Measurements from ENCODE around the gene NCAM2. TPM values are rescaled to one million over a fixed set of nuclear protein-coding genes. Genes with fewer than 3 reads are reported as not detected.

The NCAM2 gene
- total and polyA plus RNA-seq, 4 donors: 0.45 to 11.7 (median 5.8) TPM

GRCh38 chr21:20968391-20968790 lies 29.8 kb upstream of the NCAM2 start:
- Histone ChIP-seq H3K9ac (ENCODE audit: insufficient read depth in 1 of 2, low read length in 2 of 2) (no peak overlapping the region), H3K4me1 (ENCODE audit: control insufficient read depth in 5 of 5, insufficient read depth in 5 of 5, low read length in 5 of 5) (peaks cover 0 to 1% (median 0%) of the 10 kb centered on the region in 5 donors), H3K9me3 (ENCODE audit: control insufficient read depth in 4 of 4, insufficient read depth in 3 of 4, low read length in 3 of 4) (no peaks in the 10 kb centered on the region), H3K4me3 (no peak overlapping the region), H3K27me3 (ENCODE audit: control insufficient read depth in 3 of 3, insufficient read depth in 3 of 3, low read length in 2 of 3) (no peaks in the 10 kb centered on the region), H3K27ac (ENCODE audit: low read depth in 1 of 2, low read length in 1 of 2) (no peak overlapping the region), H3K36me3 (ENCODE audit: control insufficient read depth in 4 of 4, insufficient read depth in 4 of 4, low read length in 4 of 4) (no peaks in the 10 kb centered on the region)
- TF ChIP-seq CTCF (IDR thresholded peaks at IDR 0.05; ENCODE audit: control extremely low read depth, extremely low read depth): no peak
- ATAC-seq (ENCODE audit: insufficient read depth, low FRiP score) (no peak), DNase-seq (no peak)
- 75 to 85% methylated on average over 4 of the region's 4 CpGs for WGBS, 2 donors

DNA sequence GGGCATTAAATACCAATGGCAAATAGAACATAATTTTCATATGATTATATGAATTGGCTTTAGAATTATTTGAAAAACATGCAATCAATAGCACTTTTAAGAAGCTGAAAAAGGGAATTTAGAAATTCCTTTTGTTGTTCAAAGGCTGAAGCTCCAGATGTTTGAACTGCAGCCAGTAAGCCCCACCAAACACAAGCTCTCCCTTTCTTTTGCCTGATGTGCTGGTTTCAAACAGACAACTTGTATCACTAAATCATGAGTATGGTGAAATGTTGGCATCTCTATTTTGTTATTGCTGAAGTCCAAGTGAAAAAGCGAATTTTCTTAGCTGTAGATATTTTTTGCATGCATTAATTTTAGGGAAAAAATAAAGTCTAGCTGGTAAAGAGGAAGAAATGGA lies 27.5 kb upstream of the NCAM2 start:
- Histone ChIP-seq H3K4me3 (no peak overlapping the region), H3K9ac (ENCODE audit: insufficient read depth in 1 of 2, low read length in 2 of 2) (no peak overlapping the region), H3K9me3 (ENCODE audit: control insufficient read depth in 4 of 4, insufficient read depth in 3 of 4, low read length in 3 of 4) (no peaks in the 10 kb centered on the region), H3K27me3 (ENCODE audit: control insufficient read depth in 3 of 3, insufficient read depth in 3 of 3, low read length in 2 of 3) (no peaks in the 10 kb centered on the region), H3K27ac (ENCODE audit: low read depth in 1 of 2, low read length in 1 of 2) (no peak overlapping the region), H3K4me1 (ENCODE audit: control insufficient read depth in 5 of 5, insufficient read depth in 5 of 5, low read length in 5 of 5) (peaks cover 0 to 1% (median 0%) of the 10 kb centered on the region in 5 donors), H3K36me3 (ENCODE audit: control insufficient read depth in 4 of 4, insufficient read depth in 4 of 4, low read length in 4 of 4) (no peaks in the 10 kb centered on the region)
- ATAC-seq (ENCODE audit: insufficient read depth, low FRiP score) (no peak), DNase-seq (peak in 2 of 3 donors; percentile 18 to 19)
- TF ChIP-seq CTCF (IDR thresholded peaks at IDR 0.05; ENCODE audit: control extremely low read depth, extremely low read depth): no peak
- 28 to 67% methylated on average over 1 of the region's 1 CpG for WGBS, 2 donors

DNA sequence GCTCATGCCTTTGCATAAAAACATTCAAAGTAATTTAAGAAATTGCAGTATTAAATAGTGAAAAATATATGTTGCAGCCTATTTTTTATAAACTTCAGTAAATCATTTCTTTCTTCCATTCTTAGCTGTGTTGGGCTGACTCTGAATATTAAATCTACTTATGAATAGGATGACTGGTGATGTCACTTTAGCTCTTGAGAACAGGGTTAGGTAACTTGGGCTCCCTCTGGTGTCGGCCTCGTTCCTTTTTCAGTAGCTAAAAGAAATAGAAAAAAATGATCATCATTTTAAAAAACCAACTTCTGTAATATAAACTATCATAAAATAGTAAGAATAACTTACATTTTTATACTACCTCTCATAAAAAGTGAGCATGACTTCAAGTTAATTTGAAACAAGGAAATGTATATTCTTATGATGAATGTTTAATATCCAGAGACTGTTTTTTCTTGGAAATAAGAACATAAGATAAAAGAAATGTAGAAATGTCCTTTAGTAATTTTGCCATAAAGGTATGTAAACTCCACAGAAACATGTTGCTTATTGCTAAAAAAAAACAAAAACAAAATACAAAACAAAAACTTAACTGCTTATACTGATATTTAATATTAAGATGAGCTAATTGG lies 26.8 kb upstream of the NCAM2 start:
- DNase-seq (peak; percentile 65 to 85 (median 79)), ATAC-seq (ENCODE audit: insufficient read depth, low FRiP score) (no peak)
- Histone ChIP-seq H3K36me3 (ENCODE audit: control insufficient read depth in 4 of 4, insufficient read depth in 4 of 4, low read length in 4 of 4) (no peaks in the 10 kb centered on the region), H3K27ac (ENCODE audit: low read depth in 1 of 2, low read length in 1 of 2) (no peak overlapping the region), H3K4me1 (ENCODE audit: control insufficient read depth in 5 of 5, insufficient read depth in 5 of 5, low read length in 5 of 5) (peaks cover 0 to 1% (median 0%) of the 10 kb centered on the region in 5 donors), H3K9ac (ENCODE audit: insufficient read depth in 1 of 2, low read length in 2 of 2) (no peak overlapping the region), H3K4me3 (no peak overlapping the region), H3K27me3 (ENCODE audit: control insufficient read depth in 3 of 3, insufficient read depth in 3 of 3, low read length in 2 of 3) (no peaks in the 10 kb centered on the region), H3K9me3 (ENCODE audit: control insufficient read depth in 4 of 4, insufficient read depth in 3 of 4, low read length in 3 of 4) (no peaks in the 10 kb centered on the region)
- TF ChIP-seq CTCF (IDR thresholded peaks at IDR 0.05; ENCODE audit: control extremely low read depth, extremely low read depth): no peak
- 4 to 8% methylated on average over 2 of the region's 2 CpGs for WGBS, 2 donors

GRCh38 chr21:20994790-20995189 lies 3.4 kb upstream of the NCAM2 start:
- H3K36me3 ChIP-seq (ENCODE audit: control insufficient read depth in 4 of 4, insufficient read depth in 4 of 4, low read length in 4 of 4): no peaks in the 10 kb centered on the region
- DNase-seq: no peak
- H3K27me3 ChIP-seq (ENCODE audit: control insufficient read depth in 3 of 3, insufficient read depth in 3 of 3, low read length in 2 of 3): peaks cover 0 to 3% (median 0%) of the 10 kb centered on the region in 3 donors
- H3K9ac ChIP-seq (ENCODE audit: insufficient read depth in 1 of 2, low read length in 2 of 2): no peak overlapping the region
- no peaks in the 10 kb centered on the region for H3K9me3 ChIP-seq (ENCODE audit: control insufficient read depth in 4 of 4, insufficient read depth in 3 of 4, low read length in 3 of 4)
- ATAC-seq (ENCODE audit: insufficient read depth, low FRiP score): no peak
- TF ChIP-seq CTCF (IDR thresholded peaks at IDR 0.05; ENCODE audit: control extremely low read depth, extremely low read depth): no peak
- 91 to 96% methylated on average over 7 of the region's 7 CpGs for WGBS, 2 donors
- H3K27ac ChIP-seq (ENCODE audit: low read depth in 1 of 2, low read length in 1 of 2): no peak overlapping the region
- H3K4me1 ChIP-seq (ENCODE audit: control insufficient read depth in 5 of 5, insufficient read depth in 5 of 5, low read length in 5 of 5): peaks cover 0 to 19% (median 5%) of the 10 kb centered on the region in 5 donors
- H3K4me3 ChIP-seq: no peak overlapping the region
